GM19023 (cell line): ENCODE measurements around the gene SLK.

ENCODE experiments used
- ATAC-seq: cut with Tn5 transposase; IDR thresholded peaks from one replicate; pipeline ENCODE4 v1.9.1; 2021; ENCODE audit warnings: mild to moderate bottlenecking, moderate library complexity; ENCODE audit not compliant: unreplicated experiment

Gene SLK

DNA sequence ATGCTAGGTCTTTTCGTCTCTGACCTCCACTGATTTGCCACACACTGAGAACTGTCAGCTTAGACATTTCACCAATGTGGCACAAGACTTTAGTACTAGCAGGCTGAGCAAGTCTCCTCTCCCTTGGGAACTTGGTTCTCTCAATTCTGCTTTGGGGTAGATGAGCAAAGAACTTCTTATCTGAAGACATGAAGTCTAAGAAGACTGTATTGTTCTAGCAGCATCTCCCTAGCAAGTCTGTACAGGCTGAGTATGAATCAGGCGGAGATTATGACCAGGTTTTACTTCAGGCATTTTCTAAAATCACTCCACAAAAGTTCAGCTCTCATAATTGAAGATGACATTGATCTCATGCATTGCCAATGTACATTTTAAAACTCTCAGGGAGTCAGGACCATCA is 25.1 kb upstream of the SLK start:
- no peak for ATAC-seq

DNA sequence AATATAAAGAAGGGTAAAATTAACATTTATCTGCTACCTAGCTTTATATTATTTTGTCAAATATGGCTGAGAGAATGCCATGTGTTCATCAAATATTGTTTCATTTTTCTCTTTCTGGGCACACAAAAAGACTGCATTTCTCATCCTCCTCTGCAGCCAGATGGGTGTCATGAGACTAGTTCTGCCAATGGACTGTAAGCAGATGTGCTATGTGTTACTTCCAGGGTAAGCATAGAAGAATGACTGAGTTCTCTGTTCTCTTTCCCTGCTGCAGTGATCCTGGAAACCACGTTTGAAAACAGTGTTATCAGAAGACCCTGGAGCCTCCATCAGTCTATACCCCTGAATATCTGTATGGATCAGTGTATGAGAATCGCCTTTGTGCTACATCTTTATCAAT is 24.1 kb upstream of the SLK start:
- ATAC-seq: no peak

DNA sequence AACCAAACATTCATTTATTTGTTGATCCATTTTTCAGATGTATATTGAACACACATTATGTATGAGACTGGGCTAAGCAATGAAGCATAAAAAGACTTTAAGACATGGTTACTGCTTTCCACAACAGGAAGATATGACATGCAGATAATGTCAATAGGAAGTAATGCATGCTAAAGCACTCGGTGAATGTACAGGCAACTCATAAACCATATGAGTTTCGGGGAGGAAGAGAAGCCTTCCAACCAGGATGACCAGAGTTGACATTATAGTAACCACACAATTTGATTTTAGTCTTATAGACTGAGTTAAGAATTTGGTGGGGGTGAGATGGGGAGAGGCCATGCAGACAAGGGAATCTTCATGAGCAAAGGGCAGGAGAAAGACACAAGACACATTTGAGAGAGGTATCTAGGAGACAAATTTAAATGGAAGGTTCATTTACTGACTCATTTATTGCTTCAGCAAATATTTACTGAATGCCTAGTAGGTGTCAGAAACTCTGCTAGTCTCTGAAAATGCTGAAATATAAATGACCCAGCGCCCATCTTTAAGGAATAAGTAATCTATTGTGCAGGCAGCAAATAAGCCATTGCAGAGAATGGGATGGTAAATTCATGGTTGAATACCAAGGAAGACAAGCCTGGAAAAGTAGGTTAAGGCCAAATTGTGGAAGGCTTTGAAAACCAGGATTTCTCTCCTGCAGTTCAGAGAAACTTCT is 19.0 kb upstream of the SLK start:
- ATAC-seq: no peak

DNA sequence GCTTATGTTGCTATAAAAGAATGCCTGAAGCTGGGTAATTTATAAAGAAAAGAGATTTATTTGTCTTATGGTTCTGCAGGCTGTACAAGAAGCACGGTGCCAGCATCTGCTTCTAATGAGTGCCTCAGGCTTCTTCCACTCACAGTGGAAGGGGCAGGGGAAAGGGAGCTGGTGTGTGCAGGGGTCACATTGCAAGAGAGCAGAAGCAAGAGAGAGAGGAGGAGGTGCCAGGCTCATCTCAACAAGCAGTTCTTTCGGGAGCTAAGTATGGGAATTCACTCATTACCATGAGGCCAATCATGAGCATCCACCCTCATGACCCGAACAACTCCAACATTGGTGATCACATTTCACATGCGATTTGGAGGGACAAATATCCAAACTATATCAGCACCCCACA is 17.2 kb upstream of the SLK start:
- no peak for ATAC-seq

DNA sequence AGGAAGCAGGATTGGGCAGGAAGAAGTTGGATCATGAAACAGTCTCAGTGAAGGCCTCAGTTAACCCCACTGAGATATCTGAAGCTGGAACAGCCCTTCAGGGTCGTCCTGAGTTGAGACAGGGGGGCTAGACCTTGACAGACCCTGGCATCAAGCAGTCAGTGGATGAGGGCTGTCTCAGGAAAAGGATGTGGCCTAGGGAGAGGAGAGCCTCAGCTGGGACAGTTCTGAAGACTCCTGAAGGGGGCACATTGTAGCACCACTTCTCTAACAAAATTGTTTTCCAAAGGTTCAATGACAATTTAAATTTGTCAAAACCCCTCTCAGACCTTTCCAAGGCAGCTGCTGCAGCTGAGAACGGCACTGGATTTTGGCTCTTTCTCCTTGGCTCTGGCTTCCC is 15.8 kb upstream of the SLK start:
- no peak for ATAC-seq

DNA sequence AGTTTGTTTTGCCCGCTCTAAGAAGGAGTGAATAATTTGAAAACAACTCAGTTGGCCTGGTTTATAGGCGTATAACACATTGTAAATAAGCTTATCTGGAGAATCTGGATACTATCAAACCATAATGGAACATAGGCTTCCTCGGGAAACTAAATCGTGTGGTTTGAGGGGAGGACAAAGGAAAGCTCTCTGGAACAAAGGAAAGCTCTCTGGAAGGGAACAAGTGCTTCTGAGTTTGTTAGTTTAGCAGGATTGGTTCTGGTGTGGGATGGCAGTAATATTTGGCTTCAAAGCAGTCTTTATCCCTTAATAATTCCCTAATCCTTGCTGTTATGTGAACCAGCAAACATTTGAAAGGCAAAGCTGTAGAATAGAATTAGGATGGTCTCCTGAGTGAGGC is 15.0 kb upstream of the SLK start:
- ATAC-seq: no peak

DNA sequence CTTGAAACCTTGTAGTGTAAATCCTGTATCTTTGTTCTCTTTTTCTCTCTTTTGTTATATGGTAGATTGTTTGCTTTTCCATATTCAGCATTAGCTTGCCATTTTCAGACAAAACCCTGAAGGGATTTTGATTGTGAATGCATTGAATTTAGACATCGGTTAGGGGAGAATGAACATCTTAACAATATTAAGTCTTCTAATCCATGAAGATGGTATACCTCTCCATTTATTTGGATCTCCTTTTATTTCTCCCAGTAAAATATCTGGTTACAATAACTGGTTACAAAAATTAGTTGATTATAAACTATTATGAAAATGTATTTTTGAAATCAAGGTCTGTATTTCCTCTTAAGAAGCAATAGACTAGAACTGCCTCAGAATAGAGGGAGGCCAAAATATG is 12.4 kb upstream of the SLK start:
- no peak for ATAC-seq

DNA sequence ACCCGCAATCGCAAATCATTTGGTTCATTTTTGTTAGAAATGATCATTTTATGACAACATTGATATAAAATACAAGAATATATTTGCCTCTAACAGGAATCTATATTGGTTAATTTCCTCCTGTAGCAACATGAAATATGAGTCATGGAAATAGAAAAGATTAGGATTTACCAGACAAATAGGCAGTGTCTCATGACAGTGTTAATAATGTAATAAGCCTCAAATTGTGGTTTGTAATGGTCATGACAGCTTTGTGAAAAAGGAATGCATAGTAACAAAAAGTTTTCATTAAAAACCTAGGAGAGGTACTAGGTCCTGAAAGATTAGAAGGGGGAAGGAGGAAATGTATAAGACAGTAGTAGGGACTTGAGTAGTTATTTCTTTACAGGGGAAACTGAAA is 7.9 kb upstream of the SLK start:
- no peak for ATAC-seq

DNA sequence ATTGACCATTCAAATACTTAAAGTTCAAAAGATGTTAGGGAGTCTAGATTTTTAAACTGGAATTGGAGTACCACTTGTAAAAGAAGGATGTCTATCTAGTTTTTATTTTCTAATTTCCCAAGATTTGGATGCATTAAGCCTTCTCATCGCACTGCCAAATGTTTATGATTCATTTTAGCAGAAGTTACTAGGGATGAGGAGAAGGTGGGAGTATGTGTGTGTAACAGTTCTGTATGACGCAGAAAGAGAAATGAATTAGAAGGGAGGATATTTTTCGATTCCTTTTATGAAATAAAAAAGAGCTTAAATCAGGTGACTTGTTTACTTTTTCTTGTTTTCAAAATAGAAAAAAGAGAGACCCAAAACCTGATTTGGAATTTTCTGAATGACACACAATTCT is 6.8 kb upstream of the SLK start:
- no peak for ATAC-seq

DNA sequence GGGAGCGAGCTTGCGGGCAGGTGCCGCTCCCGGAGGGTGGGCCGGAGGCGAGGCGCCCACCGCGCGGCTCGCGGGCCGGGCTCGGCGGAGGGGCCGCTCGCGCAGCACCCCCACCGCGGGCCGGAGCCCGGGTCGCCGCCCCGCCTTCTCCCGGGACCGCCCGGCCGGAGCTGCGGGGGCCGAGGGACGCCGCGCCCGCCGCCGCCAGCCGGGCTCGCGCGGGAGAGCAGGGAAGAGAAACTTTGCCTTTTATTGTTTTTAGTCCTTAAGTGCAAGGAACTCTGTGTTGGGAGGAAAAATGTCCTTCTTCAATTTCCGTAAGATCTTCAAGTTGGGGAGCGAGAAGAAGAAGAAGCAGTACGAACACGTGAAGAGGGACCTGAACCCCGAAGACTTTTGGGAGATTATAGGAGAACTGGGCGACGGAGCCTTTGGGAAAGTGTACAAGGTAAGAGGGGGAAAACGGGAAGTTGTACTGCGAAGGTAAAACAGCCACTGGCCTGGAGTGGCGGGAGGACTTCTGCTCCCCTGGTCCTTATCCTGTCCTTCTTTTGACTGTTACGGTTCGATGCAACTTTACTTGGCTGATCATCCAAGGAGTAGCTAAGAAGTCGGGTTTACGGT is 620 bp downstream of the SLK start:
- peak; percentile 45 for ATAC-seq

DNA sequence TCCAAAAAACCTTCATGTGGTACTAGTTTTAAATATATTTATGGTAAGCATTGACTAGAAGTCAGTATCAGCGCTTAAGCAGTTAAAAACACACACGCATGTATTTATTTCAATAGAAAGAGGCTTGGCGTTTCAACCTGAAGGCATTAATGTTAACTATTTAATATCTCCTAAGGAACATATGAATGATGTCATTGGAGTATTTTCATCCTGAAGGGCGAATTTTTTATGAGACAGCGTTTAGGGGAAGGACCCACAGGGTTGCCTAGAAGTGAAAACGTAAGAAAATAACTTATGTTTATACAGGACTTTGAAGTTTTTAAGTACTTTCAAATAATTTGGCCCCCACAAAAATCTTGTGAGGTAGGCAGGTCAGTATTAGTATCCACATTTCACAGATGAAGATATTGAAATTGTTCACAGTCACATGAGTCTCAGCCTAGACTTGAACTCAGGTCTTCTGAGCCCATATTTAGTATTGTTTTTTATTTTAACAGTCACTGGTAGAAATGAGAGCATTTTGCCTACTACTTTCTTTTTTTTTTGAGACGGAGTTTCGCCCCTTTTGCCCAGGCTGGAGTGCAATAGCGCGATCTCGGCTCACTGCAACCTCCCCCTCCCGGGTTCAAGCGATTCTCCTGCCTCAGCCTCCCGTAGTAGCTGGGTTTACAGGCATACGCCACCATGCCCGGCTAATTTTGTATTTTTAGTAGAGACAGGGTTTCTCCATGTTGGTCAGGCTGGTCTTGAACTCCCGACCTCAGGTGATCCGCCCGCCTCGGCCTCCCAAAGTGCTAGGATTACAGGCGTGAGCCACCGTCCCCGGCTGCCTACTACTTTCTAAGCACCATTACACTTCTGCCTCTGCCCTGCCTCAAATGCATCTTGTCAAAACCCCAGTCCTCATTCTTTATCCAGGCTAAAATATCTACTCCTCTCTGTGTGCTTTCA is 1.8 kb downstream of the SLK start:
- ATAC-seq: no peak

DNA sequence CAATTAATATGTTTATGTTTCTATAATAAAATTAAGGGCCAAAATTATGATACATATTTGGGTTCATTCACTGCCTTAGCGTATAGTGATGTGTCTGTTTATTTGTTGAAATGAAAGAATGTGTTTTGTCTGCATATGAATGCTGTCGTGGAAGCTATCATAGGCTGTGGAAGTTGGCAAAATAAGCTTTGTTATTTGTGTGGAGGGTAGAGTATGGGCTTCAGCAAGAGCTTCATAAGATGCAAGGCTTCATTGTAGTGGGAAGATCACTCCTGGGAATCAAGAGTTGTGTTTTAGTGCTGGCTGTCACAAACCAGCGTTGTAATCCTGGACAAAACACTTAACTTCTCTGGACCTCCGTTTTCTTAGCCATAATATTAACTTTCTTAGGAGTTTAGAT is 2.5 kb downstream of the SLK start:
- ATAC-seq: no peak

DNA sequence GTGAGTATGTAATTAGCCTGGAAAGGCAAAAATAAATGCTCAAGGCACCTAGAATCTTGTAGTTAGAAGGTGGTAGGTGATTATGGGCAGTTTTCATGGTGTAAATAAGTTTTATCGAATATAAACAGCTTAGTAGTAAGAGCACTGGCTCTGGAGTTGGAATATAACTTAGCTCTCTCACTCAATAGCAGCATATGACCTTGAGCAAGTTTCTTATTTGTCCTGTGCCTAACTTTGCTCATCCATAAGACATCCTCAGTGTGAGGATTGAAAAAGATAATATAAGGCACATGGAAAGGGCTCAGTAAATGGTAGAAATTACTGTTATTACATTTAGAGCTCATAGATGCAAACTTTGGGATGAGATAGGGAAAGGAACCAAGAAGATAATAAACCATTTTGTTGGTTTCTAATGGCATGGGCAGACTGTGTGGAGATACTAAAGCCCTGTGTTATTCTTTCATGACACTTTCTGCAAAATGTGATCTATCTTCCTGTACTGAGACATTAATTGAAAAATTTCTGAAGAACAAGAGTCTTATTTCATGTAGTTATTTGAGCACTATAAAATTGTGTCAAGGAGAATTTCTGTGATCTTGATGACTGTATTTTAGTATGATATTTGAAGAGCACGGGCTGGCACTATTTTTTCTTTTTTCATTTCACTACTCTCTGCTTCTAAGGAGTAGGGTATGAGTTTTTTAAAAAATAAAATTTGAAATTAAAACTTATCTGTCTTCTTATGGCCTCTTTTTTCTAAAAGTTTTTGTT is 3.1 kb downstream of the SLK start:
- ATAC-seq: no peak

DNA sequence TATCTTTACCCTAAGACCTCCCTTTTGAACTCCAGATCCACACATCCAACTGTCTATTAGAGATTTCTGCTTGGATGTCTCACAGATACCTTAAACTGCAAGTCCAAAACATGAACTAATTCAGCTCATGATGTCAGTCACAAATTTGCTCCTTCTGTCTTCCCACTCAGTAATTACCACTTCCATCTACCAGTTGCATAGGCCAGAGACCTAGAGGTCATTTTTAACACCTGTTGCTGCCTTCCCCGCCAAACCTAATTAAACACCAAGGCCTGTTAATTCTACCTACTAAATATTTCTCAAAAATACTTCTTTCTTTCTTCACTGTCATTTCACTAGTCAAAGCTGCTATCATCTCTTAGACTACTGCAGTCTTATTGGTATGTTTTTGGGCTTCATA is 8.2 kb downstream of the SLK start:
- no peak for ATAC-seq

DNA sequence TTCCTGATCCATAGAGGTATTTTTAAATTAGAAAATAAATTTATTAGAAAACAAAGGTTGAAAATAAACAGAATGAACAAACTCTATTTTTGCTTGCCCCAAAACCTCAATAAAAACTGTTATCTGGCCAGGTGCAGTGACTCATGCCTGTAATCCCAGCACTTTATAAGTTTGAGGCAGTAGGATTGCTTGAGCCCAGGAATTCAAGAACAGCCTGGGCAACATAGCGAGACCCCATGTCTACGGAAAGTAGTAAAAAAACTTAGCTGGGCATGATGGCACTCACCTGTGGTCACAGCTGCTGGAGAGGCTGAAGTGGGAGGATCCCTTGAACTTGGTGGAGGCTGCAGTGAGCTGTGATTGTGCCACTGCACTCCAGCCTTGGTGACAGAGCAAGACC is 10.3 kb downstream of the SLK start:
- no peak for ATAC-seq

DNA sequence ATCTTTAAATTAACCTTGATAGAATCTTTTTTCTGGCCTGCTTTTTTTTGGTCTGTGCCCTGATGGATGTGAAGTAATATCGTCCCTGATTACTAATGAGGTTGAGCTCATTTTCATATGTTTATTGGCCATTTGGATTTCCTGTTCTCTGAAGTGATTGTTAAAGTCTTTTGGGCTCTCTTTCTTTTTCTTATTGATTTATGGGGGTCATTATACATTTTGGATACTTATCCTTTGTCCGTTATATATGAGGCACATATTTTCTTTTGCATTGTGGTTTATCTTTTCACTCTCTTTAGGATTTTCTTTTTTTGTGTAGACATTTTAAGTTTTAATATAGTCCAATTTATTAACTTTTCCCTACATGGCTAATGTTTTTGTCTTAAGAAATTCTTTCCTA is 12.6 kb downstream of the SLK start:
- no peak for ATAC-seq

DNA sequence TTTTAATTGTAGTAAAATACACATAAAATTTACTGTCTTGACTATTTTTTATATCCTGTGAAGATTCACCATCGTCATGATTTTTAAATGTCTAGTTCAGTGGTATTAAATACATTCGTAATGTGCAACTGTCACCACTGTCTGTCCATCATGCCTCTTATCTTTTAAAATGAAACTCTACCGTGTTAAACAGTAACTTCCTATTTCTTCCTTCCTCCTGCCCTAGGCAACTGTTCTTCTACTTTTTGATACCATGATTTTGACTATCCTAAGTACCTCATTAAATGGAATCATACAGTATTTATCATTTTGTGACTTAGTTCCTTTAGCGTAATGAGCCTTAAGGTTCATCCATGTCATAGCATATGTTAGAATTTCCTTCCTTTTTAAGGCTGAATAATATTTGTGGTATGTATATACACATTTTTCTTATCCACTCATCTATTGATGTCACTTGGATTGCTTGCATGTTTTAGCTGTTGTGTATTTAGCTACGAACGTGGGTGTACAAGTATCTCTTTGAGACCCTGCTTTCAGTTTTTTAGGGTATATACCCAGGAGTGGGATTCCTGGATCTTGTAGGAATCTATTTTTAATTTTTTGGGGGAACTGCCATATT is 13.5 kb downstream of the SLK start:
- ATAC-seq: no peak

DNA sequence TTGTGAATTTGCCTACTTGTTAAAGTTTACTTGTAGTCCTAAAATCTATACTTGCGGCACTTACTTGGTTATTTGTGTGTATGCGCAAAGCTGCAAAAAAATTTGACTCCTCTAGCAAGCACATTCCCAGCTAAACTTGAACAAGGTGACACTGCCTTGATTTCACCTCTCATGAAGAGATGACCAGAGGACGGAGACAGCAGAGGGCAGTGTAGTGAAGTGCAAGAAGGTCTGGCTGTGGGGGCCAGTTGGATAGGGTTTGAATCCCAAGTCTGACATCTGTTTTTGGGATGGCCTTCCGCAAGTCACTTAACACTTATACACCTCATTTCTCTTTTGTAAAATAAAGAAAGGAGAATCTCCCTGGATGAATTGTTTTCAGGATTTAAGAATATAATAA is 15.7 kb downstream of the SLK start:
- no peak for ATAC-seq

DNA sequence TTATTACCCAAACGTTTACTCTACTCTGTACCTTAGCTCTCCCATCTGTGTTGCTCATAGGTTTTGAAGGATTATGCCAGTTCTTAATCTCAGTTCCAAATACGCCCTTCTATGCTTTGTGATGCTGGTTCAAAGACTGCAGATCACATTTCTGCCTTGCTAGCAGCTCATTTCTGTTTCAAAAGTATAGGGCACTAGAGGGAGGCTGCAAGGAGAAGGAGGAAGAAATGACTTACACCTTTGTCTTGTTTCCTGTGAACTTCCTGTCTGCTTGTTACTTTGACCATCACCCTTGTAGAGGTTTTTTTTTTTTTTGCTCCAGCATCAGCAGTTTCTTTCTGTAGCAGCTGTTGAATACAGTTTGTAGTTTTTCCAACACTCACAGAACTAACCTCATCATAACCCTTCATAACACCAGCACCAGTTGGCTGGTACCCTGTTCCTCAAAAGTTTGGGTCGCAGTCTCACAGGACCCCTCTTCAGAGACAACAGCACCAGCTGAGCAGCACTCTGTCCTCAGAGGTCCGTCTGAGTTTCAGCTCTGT is 16.5 kb downstream of the SLK start:
- peak; percentile 74 for ATAC-seq

DNA sequence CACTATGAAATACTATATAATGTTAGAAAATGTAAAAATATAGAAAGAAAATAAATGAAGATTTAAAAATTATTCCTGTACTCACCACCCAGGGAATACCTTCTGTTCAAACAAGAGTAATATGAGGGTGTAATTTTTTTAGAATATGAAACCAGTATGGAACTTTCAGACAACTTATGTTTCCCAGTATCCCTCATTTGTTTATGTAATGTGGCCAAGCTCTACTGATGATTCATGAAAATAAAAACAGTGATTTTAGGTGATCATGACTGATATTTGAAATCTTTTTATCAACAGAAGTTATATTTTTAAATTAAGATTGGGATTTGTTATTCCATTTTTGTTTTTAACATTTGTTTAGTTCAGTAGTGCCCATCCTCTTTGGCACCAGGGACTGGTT is 18.8 kb downstream of the SLK start:
- ATAC-seq: no peak
